Measurements from ENCODE around the gene MACO1.
"Not testable (repeated sequence)": the region's sequence is repeated elsewhere in the genome, so short reads cannot be mapped to it uniquely, and the experiment has no call there.

Gene MACO1, protein sequence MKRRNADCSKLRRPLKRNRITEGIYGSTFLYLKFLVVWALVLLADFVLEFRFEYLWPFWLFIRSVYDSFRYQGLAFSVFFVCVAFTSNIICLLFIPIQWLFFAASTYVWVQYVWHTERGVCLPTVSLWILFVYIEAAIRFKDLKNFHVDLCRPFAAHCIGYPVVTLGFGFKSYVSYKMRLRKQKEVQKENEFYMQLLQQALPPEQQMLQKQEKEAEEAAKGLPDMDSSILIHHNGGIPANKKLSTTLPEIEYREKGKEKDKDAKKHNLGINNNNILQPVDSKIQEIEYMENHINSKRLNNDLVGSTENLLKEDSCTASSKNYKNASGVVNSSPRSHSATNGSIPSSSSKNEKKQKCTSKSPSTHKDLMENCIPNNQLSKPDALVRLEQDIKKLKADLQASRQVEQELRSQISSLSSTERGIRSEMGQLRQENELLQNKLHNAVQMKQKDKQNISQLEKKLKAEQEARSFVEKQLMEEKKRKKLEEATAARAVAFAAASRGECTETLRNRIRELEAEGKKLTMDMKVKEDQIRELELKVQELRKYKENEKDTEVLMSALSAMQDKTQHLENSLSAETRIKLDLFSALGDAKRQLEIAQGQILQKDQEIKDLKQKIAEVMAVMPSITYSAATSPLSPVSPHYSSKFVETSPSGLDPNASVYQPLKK

DNA sequence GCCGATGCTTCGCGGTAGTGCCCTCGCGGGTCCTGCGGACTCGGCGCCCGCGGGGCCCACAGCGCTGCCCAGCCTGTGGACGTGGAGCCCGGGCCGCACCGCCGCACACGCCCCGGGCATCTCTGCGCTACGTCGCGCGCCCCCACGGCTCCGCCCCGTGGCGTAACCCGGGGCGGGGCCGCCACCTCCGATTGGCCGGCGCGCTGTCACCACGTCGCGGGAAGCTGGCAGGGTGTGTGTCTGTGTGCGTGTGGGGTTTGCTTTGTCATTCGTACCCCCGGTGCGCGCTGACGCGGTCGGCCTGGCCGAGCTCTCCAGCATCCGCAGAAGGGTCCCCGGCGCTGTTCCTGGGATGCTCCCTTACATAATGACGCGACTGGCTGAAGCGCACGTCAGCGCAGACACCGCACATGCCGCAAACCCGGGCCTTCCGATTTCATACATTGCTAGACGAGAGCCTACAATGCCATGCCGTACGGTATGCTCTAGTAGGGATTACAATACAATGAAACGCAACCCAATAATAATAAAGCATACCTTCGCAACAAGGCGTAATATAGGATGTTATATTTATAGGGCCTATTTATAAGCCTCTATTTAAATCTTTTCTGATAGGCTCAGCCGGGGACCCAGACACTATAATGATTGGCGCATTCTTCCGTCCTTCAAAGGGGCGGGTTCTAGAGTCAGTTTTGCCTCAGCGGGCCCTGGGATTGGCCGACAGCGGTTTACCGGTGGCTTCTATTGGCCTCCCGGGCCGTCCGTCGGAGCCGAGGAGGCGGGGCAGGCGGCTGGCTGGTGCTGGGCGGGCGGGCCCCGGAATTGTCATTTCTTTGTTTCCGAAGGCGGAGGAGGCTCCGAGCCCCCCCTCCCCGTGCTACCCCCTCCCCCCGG, at the start of gene MACO1:
Gene MACO1, plus strand, starts transcription at position 825 of the 894 bp plus-strand sequence. CDS start 202 bp downstream, outside the sequence.
- DNase-seq: peak; percentile 91 to 95

DNA sequence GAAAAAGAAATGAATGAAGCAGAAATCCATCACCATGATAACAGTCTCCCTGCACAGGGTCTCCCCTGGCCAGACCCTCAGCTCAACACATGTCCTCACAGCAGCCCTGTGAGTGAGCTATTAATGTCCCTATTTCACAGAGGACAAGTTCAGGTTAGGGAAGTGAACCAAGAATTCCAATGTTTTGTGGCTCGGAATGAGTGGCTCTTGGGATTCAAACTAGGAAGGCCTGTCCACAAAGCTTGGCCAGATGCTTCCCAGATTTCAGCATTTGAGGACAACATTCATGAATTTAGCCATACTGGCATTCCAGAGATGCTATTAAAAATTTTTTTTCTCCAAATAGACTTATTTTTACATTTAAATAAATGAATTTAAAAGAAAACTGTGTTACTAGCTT, 48.2 kb upstream of the MACO1 start:
- not testable (repeated sequence) for DNase-seq

DNA sequence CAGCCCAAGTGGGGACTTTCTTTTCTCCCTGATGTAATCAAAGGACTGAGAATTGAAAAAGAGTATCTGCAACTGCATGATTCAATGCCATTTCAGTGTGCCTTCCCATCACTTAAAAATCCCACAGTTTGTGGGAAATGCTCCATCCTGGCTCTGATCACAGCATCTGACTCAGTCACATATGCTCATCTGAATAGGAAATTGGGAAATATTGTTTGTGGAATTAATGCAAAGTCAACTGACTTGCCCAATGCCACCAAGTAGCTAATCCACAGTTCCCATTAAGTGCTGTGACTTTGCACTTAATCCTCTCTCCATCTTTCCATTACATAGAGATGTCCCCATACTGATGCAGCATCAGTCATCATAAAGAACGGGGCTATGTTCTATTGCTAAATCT, 47.6 kb upstream of the MACO1 start:
- not testable (repeated sequence) for DNase-seq

DNA sequence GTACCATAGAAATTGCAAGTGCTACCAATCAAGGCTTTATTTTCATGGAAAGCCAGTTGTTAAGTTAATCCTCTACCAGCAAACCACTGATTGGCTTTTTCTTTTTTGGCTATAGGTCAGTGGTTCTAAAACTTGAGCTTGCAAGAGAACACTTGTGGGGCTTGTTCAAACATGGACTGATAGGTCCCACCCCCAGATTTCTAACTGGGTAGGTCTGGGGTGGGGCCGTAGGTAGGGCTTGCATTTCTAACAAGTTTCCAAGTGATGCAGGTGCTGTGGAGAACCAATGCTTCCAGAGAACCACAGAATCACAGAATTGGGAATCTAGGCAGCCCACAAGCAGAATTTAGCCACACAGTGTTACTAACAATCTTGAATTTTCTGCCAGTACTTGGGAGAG, 46.8 kb upstream of the MACO1 start:
- not testable (repeated sequence) for DNase-seq

DNA sequence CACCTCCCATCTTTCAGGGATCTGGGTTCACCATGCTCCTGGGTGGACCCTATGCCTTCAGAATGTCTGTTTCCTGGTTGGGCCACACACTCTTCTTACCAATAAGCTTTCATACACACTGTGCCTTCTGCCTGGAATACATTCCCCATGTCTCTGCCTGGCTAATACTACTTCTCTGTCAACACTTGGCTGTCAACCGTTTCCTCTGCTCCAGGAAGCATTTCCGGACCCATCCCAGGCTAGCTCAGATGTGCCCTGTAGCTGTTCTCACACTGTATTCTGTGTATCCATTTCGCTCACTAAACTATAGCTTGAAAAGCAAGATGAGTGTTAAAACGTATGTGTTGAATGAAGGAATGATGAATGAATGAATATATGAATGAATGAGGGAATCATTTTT, 43.6 kb upstream of the MACO1 start:
- DNase-seq: not testable (repeated sequence)

DNA sequence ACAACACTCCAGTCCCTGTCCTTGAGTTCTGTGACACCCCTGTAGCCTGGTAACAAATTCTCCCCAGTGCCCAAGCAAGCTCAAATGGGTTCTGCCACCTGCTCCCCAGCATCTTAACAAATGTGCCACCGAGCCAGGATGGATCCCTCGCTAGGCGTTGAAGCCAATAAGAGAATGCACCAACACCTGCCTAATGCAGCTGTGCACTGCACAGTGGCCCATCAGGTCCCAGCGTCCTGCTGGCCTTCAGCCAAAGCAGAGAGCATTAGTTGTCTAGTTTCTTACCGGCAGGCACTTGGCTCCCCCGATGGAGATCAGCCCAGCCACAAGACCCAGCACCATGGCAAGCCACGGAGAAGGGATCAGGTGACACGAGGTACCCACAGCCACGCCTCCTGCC, 42.0 kb upstream of the MACO1 start:
- DNase-seq: not testable (repeated sequence)

DNA sequence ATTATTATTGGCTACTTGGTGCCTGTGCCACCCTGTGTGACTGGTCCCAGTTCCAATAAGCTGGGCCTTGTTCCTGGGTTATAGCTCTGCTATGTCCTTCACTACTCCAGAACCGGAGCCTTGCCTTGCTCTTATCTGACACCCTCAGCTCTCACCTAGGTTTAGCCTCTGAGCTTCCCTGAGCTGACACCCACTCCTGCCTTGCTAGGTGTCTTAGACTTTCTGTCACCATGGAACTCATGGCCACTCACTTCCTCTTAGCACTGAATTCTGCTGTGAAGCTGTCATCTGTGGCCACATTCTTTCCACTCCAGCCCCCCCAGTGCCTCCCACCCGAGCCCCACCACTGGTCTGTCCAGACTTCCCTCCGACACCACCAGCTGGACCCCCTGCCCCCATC, 41.0 kb upstream of the MACO1 start:
- DNase-seq: not testable (repeated sequence)

DNA sequence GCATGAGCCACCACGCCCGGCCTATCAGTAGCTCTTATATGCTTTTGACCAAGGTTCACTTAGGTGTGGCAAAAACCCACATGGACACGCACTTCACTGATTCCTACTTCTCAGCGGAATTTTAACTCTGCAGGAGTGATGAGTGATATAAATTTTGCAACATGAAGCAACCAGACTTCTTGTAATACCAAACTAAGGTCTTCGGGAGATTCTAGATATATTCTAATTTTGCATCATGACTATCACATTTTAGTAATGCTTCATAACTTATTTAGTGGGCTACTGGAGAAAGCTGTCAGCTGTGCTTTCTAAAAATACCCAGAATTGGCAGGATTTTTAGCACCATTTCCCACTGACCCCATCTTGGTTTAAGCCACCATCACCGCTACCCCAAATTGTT, 37.9 kb upstream of the MACO1 start:
- DNase-seq: no peak

DNA sequence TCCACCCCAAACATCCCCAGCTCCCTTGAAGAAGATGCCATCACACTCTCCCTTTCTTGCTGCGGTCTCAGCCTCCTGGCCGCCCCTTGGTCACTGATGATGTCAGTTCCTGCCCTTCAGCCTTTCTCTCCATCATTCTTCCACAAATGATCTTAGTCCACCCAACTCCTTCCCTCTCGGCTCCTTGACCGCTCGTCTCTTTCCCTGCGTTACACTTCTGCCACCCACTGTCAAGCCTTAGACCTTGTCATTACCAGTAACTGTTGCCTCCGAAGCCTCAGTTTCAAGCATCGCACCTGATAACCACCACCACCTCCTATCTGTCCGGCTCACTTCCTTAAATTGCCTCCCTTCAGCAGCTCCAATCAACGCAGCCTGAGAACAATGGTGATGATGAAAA, 33.1 kb upstream of the MACO1 start:
- not testable (repeated sequence) for DNase-seq

DNA sequence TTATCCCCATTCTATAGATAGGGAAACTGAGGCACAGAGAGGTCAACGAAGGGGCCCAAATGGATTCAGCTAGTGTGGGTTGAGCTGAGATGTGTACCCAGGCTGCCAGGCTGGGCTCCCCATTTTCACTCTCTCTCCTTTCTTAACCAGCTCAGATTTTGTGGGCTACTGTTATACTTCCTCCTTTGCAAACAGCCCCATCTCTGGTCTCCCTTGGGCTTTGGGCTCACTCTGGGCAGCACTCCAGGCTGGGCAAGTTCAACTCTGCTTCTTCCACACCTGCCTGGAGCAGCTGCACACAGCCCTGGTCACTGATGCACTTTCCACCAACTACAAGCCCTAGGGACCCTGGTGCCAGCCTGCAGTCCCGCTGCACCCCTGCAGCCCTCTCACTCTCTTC, 32.6 kb upstream of the MACO1 start:
- not testable (repeated sequence) for DNase-seq

DNA sequence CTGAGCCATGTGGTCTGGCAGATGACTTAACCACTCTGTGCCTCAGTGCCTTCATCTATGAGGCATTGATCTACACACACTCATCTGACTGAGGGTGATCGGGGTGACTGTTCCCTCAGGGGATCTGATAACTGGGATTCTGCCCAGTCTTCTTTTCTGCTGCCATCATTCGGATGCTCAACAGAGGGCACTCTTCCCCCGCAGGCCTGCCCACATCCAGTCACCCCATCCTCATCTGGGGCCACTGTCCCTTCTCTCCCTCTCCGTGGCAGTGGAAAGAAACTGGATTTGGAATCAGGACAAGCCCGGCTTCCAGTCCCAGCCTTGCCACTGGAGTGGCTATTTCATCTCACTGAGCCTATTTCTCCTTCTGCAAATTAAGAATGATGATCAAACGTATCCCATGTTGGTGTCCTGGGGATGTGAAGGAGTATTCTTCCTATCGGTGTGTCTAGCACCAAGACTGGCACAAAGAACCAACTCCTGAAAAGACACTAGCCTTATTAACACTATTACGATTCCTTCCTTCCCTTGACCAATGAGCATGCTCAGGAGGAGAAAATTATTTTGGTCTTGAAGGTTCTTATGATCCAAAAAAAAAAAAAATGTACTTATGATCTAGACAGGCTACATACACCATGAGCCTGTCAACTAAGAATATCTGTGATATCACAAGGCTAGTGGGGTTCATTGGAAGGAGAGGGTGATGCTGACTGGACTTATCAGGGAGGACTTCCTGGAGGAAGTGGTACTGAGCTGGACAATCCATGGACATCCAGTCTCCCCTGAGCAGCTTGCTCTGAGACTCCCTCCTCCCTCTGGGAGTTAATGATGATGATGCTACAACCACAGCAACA, 27.5 kb upstream of the MACO1 start:
- DNase-seq: not testable (repeated sequence)

DNA sequence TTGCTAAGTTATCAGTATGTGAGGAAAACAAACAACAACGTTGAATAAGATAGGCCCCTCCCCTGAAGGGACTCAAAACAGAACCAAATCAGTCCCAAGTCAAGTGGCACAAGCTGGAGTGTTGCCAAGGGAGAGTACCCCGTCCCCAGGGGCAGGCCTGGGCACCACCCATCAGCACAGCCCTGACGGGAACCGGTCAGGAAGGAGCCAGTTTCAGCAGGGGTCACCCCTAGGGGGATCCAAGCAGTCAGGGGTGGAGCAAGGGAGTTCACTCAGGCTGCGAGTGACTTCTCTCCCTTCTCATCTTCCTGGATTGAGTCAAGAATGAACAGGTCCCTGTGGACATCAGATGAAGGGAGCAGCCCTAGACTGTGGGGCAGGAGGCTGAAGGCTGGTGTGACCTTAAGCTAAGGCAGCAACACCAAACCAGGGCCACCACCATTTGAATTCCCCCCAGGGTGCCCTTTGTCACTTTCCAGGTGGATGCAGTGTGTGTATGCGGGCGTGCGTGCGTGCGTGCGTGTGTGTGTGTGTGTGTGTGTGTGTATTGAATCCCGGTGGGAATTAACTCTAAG, 24.9 kb upstream of the MACO1 start:
- not testable (repeated sequence) for DNase-seq

DNA sequence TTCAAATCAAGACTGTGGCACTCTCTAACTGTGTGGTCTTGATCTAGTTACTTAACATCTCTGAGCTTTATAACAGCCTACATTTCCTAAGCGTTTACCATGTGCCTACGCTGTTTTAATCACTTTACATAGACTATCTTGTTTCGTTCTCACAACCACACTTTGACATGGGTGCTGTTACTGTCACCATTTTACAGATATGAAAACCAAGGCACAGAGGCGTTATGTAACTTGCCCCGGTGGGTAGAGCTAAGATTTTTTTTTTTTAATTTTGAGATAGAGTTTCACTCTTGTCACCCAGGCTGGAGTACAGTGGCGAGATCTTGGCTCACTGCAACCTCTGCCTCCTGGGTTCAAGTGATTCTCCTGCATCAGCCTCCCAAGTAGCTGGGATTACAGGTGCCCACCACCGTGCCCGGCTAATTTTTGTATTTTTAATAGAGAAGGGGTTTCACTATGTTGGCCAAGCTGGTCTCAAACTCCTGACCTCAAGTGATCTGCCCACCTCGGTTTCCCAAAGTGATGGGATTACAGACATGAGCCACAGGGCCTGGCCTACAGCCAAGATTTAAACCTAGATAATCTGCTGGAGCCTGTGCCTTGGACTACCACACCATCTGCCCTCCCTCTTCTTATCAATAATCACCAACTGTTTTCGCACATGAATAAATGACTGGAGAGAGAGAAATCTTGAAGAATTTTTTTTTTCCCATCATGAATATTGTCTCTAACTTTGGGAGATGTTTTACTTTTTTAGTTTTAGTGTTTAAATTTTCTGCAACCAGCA, 20.9 kb upstream of the MACO1 start:
- DNase-seq: not testable (repeated sequence)

DNA sequence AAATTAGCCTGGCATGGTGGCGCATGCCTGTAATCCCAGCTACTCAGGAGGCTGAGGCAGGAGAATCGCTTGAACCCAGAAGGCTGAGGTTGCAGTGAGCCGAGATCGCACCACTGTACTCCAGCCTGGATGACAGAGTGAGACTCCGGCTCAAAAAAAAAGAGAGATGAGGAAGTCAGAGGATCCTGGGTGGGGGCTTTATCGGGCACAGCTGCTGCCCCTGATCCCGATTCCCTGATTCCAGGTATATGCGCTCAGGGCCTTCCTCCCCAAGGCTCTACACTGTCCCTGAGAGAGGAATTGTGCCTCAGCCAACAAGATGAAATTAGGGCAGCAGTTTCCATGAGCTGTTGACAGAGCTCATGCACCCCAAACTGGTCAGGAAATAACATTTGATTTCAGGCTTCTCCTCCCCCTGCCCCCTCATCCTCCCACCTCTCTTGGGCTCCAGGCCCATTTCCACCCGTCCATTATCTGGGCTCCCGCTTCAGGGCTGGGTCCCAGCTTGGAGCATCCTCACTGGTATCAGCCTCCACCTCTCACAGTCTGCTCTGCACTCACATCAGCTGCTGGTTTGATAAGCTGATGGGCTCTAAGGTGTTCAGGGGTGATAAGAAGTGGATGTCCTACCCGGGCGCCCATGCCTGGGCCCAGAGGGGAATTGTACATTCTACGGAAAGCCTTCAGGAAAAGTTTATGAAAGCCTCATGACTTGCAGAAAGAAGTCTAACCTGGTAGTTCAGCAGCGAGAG, 17.6 kb upstream of the MACO1 start:
- not testable (repeated sequence) for DNase-seq

DNA sequence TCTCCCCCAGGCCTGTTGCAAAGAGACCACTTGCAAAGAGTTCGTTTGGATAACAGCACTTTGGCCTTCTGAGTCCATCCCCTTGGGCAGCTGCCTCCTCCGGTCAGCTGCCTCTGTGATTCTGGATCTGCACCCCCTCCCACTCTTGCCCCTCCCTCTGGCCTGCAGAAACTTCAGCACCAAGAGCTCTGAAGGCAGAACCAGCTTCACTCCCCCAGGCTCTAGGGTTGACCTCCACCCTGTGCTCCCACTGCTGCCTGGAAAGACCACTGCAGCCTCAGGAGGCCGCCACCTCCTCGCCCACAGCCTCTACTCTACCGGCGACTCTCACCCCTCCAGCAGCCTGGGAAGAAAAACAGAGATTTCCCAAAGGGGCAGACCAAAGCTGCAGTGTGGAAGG, 16.5 kb upstream of the MACO1 start:
- not testable (repeated sequence) for DNase-seq

DNA sequence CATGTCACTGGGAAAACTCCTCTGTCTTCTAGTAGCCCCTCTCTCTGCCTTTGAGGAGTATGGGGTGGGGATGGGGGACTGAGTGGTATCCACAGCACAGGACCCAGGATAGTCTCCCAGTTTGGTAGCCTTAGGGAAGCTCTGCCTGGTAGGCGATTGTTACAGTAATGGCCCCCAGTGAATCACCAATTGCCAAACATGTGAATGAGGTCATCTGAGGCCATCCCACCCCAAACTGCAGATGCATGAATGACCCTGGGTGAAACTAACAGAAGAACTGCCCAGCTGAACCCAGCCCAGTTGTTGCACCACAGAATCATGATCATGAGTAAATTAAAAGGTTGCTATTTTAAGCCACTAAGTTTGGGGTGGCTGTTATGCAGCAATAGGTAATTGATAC, 16.1 kb upstream of the MACO1 start:
- not testable (repeated sequence) for DNase-seq

DNA sequence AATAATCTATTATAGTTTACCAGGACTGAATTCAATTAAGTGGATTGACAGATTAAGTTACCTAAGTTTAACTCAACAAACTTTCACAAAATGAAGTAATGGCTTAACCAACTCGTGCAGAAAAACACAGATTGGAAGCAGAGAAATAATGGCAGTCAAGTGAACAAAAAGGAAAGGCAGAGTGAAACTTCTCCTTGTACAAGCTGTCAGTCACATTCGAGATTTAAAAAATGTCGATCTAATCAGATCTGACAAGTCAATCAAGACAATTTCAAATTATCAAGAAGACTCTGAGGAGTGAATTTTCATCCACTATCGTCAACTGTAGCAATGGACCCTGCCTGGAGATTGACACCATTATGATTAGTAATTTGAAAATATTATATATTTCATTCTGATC, 13.4 kb upstream of the MACO1 start:
- not testable (repeated sequence) for DNase-seq

DNA sequence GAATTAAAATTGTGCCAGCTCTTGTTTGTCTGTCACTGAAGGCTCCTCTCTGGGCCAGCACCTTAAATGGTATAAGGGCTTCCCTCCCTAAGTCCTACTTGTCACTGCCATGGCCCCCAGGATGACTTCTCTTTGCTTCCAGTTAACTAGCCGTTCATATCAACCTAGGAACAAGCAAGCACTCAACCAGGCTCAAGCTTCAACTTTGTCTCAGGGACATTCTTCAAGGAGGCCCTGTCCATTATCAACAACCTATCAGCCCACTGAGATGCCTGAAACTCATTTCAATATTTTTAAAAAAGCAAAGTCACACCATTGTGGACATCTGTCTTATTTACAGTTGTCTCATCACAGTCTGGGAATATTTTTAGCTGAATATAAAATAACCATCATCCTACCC, 11.4 kb upstream of the MACO1 start:
- not testable (repeated sequence) for DNase-seq

DNA sequence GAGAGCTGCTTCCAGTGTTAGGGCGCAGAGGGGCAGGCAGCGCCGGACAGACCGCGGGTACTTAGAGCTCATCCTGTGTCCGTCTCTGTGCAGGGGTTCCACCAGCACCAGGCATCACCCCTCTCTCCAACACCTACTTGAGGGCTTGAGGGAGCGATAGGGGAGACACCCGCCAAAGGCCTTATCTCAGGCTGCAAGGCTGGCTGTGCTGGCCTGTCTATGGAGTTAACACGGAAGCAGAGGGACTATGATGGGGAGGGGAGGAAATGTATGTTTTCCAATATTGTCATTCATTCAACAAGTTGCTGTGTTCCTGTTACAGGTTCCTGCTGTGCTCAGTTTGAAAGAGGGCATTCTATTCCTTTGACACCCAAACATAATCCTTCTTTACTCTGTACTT, 10.0 kb upstream of the MACO1 start, which contains the start of gene RHCE:
Gene RHCE, minus strand, starts transcription at position 111 of the 400 bp plus-strand sequence. Its CDS starts 39 bp downstream, at position 72.
- DNase-seq: not testable (repeated sequence)

DNA sequence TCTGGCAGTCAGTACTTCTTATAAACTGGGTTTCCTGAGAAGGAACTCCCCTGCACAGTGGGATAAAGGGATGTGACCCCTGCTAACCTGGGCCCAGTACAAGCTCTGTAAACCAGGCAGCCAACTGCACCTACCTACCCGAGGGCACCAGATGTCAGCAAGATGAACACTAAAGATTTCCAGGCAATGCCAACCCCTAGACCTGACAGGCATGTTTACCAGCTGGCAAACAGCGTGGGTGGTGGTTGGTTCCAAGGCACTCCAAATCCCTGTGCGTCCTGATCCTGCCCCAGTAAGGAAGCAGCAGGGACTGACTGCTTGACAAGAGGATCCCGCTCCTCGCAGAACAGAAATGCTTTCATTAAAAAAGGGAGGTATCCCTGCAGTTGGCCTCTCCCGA, 7.5 kb upstream of the MACO1 start:
- DNase-seq: not testable (repeated sequence)
